GM10266 (cell line): ENCODE data around the gene TCEA3.
"Not testable (repeated sequence)": the region's sequence is repeated elsewhere in the genome, so short reads cannot be mapped to it uniquely, and the experiment has no call there.

Experiments used
- DNase-seq: peaks from one replicate; pipeline ENCODE4 v3.0.0; 2012; ENCODE audit errors: extremely low spot score
- TF ChIP-seq, protein P1 (sequence below): IDR thresholded peaks from 2 replicates; pipeline ENCODE4 v1.5.1; 2012; ENCODE audit warnings: mild to moderate bottlenecking, low read depth; ENCODE audit not compliant: control insufficient read depth, insufficient read depth; ENCODE audit errors: missing control alignments

The TCEA3 gene

DNA sequence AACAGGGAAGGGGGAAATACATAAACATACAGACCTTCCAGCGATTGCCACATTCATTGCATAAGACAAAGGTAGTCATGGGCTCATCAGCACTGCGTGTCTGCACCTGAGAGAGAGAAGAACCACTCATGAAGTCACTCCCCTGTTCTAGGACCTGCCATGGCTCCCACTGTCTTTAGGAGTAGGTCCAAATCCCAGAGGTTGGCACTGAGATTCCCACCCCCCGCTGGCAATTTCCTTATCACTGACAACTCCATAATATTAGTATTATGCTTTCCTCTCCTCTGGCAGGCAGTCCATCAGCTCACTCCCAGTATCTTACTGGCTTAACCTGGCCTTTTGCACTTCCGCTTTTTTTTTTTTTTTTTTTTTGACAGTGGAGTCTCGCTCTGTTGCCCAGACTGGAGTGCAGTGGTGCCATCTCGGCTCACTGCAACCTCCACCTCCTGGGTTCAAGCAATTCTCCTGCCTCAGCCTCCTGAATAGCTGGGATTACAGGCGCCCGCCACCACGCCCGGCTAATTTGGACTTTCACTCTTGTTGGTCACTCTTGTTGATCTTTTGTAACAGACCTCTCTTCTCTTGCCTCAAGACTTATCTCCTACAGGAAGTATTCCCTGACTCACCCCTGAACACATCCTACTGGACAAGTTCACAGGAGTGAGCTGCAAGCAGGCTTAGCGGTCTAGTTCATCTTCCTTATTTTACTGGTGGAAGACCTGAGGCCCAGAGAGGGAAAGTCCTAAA, 40.1 kb downstream of the TCEA3 start:
- TF ChIP-seq, protein P1, sequence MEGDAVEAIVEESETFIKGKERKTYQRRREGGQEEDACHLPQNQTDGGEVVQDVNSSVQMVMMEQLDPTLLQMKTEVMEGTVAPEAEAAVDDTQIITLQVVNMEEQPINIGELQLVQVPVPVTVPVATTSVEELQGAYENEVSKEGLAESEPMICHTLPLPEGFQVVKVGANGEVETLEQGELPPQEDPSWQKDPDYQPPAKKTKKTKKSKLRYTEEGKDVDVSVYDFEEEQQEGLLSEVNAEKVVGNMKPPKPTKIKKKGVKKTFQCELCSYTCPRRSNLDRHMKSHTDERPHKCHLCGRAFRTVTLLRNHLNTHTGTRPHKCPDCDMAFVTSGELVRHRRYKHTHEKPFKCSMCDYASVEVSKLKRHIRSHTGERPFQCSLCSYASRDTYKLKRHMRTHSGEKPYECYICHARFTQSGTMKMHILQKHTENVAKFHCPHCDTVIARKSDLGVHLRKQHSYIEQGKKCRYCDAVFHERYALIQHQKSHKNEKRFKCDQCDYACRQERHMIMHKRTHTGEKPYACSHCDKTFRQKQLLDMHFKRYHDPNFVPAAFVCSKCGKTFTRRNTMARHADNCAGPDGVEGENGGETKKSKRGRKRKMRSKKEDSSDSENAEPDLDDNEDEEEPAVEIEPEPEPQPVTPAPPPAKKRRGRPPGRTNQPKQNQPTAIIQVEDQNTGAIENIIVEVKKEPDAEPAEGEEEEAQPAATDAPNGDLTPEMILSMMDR, result no peak
- no peak for DNase-seq

DNA sequence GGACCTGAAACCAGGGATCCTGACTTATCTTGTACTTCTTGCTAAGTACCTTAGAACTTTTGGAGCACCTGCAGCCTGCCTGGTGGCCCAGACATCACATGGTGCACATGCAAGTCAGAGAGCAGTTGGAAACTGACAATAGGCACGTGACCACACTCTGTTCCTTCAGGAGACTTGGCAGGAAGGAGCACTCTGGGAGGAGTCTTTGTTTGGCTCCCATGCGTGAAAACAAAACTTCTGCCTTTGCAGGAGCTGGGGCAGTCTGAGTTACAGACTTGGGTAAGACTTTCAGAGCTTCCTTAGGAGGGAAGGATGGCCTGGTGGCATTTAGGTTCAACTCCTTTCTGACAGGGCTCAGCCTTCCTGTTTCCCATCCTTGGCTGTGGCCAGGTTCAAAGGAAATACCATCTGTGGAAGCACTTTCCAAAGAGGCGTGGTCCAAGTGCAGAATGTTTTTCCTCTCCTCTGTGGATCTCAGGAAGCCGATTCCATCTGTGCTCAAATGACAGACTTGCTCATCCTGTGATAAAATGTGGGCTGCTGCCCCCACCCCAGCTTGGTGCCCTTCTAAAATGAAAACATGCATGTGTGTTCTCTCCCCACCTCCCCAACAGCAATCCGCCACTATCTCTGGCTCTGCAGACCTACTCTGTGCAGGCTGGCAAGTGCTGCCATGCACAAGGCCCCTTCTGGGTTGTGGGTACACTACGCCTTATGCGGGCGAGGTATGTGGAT, 40.8 kb downstream of the TCEA3 start:
- TF ChIP-seq, protein P1, result no peak
- DNase-seq, result no peak

DNA sequence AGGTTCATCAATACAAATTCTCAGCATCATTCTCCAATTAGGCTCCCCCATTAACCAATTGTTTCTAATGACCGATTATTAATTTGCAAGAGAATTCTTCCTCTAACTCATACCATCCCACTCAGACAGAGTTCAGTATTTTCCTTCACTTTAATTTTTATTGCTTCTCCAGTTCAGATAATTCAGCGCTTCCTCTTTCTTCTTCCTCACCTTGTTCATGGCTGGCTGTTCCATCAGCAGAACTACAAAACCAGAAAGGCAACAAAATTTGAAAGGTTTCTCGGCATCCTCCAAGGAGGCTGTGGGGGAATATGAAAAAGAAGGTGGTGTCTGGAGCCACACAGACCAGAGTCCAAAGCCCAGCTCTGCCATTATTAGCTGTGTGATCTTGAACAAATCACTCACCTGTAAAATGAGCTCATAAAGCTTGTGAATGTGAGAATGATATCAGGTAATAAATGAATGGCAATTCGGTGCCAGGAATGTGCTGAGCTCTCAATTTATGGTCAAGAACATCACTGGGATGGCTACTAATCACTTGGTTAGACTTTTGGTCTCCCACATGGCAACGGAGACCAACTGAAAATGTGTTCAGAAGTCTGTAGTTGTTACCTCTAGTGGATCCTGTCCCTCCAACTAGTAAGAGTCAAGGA, 43.2 kb downstream of the TCEA3 start:
- DNase-seq, result no peak
- TF ChIP-seq, protein P1, result no peak

DNA sequence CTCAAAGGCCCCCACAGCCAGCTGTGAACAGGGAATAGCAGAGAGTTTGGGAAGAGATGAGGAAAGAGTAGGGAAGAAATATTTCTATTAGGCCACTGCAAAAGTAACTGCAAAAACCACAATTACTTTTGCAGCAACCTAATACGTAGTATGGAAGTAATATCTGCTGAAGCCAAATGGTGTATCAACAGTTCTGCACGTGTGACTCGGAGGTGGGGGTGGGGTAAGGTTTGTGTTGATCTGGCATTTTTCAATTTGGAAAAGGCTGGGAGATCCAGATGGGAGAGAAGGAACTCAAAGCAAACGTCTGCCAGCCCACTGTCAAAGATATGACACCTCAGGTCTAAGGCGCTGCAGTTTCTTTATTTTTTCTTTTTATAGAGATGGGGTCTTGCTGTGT, 43.8 kb downstream of the TCEA3 start:
- TF ChIP-seq, protein P1, result no peak
- no peak for DNase-seq

DNA sequence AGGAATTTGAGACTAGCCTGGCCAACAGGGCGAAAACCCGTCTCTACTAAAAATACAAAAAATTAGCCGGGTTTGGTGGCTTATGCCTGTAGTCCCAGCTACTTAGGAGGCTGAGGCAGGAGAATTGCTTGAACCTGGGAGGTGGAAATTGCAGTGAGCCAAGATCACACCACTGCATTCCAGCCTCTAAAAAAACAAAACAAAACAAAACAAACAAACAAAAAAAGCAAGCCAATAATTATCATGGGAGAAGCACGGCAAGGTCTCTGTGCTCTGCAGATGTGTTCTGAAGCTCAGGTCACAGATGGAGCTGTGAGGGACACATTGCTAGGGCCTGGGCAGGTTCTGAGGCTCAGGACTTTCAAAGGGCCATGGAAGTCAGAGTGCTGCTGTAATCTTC, 44.3 kb downstream of the TCEA3 start:
- DNase-seq, result not testable (repeated sequence)

DNA sequence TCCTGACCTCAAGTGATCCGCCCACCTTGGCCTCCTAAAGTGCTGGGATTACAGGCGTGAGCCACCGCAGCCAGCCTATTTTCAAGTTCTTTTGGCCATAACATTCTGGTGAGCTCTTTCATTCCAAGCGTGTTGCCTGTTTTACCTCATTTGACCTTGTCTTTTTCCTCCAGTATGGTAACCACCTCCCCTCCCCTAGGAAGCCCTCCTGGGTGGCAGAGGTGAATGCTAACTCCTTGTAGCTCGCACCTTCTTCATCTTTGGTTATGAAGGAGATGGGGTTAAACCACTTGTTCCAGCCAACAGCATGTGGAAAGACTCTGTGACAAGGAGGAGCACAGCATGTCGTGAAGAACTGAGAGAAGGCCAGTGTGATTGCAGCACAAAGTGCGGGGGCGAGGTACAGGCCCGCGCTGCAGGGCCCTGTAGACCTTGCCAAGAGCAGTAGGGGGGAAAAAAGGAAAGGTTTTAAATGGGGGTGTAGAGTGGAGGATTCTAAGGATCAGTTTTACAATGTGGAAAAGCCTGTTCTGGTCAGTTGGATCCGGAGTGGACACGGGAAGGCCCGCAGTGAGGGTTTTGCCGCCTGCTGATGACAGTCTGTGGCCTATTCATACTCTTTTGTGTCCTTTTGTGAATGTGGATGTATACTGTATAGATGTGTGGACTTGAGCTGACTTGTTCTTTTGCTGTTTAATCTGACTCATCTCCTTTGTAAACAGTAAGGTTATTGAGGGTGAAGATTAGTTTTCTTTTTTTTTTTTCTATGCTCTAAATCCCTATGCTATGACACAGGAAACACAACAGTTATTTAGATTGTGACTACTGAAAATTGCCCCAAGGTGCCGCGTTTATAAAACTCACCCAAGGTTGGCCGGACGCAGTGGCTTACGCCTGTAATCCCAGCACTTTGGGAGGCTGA, 47.4 kb downstream of the TCEA3 start:
- TF ChIP-seq, protein P1, result no peak
- DNase-seq, result no peak

DNA sequence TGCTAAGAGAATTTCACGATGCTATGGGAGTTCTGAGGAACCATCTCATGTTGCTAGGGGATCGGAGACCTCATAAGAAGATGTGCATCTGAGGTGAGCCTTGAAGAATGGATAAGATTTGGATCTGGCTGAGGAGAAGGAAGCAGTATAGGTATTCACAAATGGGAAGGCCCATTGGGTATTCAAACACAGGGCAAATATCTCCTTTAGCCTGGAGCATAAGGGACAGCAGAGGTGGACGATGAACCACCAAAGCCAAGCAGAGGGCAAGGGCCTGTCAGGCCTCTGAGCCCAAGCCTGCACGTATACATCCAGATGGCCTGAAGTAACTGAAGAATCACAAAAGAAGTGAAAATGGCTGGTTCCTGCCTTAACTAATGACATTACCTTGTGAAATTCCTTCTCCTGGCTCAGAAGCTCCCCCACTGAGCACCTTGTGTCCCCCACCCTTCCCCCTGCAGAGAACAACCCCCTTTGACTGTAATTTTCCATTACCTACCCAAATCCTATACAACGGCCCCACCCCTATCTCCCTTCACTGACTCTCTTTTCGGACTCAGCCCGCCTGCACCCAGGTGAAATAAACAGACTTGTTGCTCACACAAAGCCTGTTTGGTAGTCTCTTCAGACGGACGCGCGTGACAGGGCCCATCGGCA, 50.3 kb downstream of the TCEA3 start:
- DNase-seq, result not testable (repeated sequence)
